Smooth muscle cell (in vitro differentiated cells): Measurements from ENCODE around the gene MRPL27. TPM values are rescaled to one million over a fixed set of nuclear protein-coding genes. Genes with fewer than 3 reads are reported as not detected.
A peak's percentile ranks its signal among the peaks of the same experiment; 100 is the strongest.

Experiments used
- DNase-seq: peaks from one replicate; lab custom pipeline; 2025; ENCODE audit not compliant: unreplicated experiment; lab: John Stamatoyannopoulos, UW
- H2AFZ ChIP-seq: fragments of 200-600 bp; sonication (generic); 2 replicates; pipeline ENCODE4 v1.6.0; 2016; ENCODE audit warnings: antibody characterized with exemption, low read depth, mild to moderate bottlenecking
- H3F3A ChIP-seq: fragments of 200-600 bp; sonication (generic); 2 replicates; pipeline ENCODE4 v1.6.0; 2017; ENCODE audit warnings: antibody characterized with exemption, low read depth
- H3K27ac ChIP-seq: fragments of 200-600 bp; sonication (generic); 2 replicates; pipeline ENCODE4 v1.5.1; 2016; ENCODE audit warnings: low read depth, mild to moderate bottlenecking
- H3K27me3 ChIP-seq: fragments of 200-600 bp; sonication (generic); 2 replicates; pipeline ENCODE4 v1.6.1; 2016; ENCODE audit warnings: low read depth, mild to moderate bottlenecking
- H3K36me3 ChIP-seq: fragments of 200-600 bp; sonication (generic); 2 replicates; pipeline ENCODE4 v1.5.1; 2016; ENCODE audit warnings: low read depth
- H3K4me1 ChIP-seq: fragments of 200-600 bp; sonication (generic); 2 replicates; pipeline ENCODE4 v1.5.1; 2016; ENCODE audit warnings: low read depth
- H3K4me2 ChIP-seq: fragments of 200-600 bp; sonication (generic); 2 replicates; pipeline ENCODE4 v1.6.0; 2016; ENCODE audit warnings: mild to moderate bottlenecking
- H3K4me3 ChIP-seq: fragments of 200-600 bp; sonication (generic); 2 replicates; pipeline ENCODE4 v1.5.1; 2016; ENCODE audit warnings: mild to moderate bottlenecking
- H3K79me2 ChIP-seq: fragments of 200-600 bp; sonication (generic); 2 replicates; pipeline ENCODE4 v1.6.0; 2016; ENCODE audit warnings: low read depth, mild to moderate bottlenecking
- H3K9ac ChIP-seq: fragments of 200-600 bp; sonication (generic); 2 replicates; pipeline ENCODE4 v1.6.0; 2016; ENCODE audit warnings: low read depth
- H3K9me3 ChIP-seq: fragments of 200-600 bp; sonication (generic); replicated peaks from 2 replicates; pipeline ENCODE4 v1.5.1; 2016; ENCODE audit warnings: low read depth
- H4K20me1 ChIP-seq: fragments of 200-600 bp; sonication (generic); 2 replicates; pipeline ENCODE4 v1.6.0; 2016; ENCODE audit warnings: low read depth
- CTCF ChIP-seq: fragments of 200-600 bp; sonication (generic); IDR thresholded peaks from 2 replicates; pipeline ENCODE4 v1.5.1; 2017; ENCODE audit warnings: borderline replicate concordance, mild to moderate bottlenecking, antibody characterized with exemption; ENCODE audit not compliant: insufficient read depth, poor library complexity, severe bottlenecking
- WGBS: methylation state at CpG from one replicate; pipeline ENCODE4 v1.1.7; 2016; ENCODE audit warnings: low lambda C conversion rate; 5-methylcytosine and 5-hydroxymethylcytosine counted together
- polyA plus RNA-seq: library from polyadenylated mRNA; unstranded; fragments of >200 nt; fragmentation: Nextera tagmentation; extraction: Ambion mirVana; gene quantifications from 2 replicates; pipeline ENCODE4 v1.2.1, GENCODE V29; 2016
- total RNA-seq: library from RNA; depleted of rRNA; stranded (reverse); fragments of >200 nt; gene quantifications from 2 replicates; pipeline ENCODE4 v1.2.3, GENCODE V29; 2014

The MRPL27 gene
- total and polyA plus RNA-seq, 2 experiments from 2014 or later, result 62.8 to 138 TPM

DNA sequence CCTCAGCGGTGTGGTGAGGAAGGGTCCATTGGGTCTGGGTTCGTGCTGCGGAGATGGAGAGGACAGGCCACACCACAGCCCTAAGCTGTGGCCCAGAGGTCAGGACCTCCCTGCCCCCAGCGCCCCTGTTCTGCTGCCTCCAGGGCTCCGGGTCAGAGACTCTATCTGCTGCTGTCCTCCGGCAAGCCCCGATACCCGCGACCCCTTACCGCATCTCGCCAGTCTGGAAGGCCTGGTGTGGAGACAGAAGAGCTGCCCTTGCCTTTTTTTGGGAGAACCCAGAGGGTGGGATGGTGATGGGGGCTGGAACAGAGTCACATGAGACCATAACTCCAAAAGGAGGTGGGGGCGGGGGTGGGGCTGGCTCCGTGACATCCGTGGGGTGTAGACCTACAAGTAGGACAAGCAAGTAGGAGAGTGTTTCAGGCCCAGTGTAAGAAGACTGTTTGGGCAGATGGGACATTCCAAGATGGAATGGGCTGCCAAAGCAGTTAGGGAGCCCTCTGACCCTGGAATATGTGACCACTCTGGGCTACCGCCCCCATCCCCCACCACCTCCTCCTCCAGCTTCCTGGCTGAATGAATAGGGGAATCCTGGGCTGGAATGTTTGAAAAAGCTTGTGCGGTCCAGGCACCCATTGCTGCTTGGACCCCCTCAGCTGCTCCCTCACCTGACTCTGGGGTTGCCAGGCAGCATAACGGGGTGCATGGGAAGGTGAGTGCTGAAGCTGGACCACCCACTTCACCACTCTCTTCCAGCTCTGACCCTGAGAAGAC is 25.7 kb downstream of the MRPL27 start:
- H4K20me1 ChIP-seq, result peaks cover 47% of the 10 kb centered on the region
- H3K4me3 ChIP-seq, result peak overlapping the region; percentile 91
- no peak for TF ChIP-seq CTCF
- H3K4me2 ChIP-seq, result peak overlapping the region; percentile 98
- H3F3A ChIP-seq, result no peaks in the 10 kb centered on the region
- H3K79me2 ChIP-seq, result peaks cover 34% of the 10 kb centered on the region
- 23% methylated on average over 17 of the region's 17 CpGs for WGBS
- H3K9ac ChIP-seq, result peak overlapping the region; percentile 79
- no peak for DNase-seq
- no peaks in the 10 kb centered on the region for H3K9me3 ChIP-seq
- H2AFZ ChIP-seq, result no peak overlapping the region
- H3K27me3 ChIP-seq, result no peaks in the 10 kb centered on the region
- H3K27ac ChIP-seq, result no peak overlapping the region
- H3K36me3 ChIP-seq, result no peaks in the 10 kb centered on the region
- peaks cover 16% of the 10 kb centered on the region for H3K4me1 ChIP-seq

GRCh38 chr17:50346313-50347116 is 26.5 kb downstream of the MRPL27 start:
- Histone ChIP-seq H3K79me2 (peaks cover 34% of the 10 kb centered on the region), H2AFZ (no peak overlapping the region), H3K4me3 (peak overlapping the region; percentile 91), H3K9ac (peak overlapping the region; percentile 79), H3K4me2 (peak overlapping the region; percentile 98), H3K9me3 (no peaks in the 10 kb centered on the region), H4K20me1 (peaks cover 39% of the 10 kb centered on the region), H3K27ac (no peak overlapping the region), H3K4me1 (peaks cover 16% of the 10 kb centered on the region), H3F3A (no peaks in the 10 kb centered on the region), H3K36me3 (no peaks in the 10 kb centered on the region), H3K27me3 (no peaks in the 10 kb centered on the region)
- TF ChIP-seq CTCF, result no peak
- peak; percentile 32 for DNase-seq
- WGBS, result 6% methylated on average over 24 of the region's 57 CpGs

DNA sequence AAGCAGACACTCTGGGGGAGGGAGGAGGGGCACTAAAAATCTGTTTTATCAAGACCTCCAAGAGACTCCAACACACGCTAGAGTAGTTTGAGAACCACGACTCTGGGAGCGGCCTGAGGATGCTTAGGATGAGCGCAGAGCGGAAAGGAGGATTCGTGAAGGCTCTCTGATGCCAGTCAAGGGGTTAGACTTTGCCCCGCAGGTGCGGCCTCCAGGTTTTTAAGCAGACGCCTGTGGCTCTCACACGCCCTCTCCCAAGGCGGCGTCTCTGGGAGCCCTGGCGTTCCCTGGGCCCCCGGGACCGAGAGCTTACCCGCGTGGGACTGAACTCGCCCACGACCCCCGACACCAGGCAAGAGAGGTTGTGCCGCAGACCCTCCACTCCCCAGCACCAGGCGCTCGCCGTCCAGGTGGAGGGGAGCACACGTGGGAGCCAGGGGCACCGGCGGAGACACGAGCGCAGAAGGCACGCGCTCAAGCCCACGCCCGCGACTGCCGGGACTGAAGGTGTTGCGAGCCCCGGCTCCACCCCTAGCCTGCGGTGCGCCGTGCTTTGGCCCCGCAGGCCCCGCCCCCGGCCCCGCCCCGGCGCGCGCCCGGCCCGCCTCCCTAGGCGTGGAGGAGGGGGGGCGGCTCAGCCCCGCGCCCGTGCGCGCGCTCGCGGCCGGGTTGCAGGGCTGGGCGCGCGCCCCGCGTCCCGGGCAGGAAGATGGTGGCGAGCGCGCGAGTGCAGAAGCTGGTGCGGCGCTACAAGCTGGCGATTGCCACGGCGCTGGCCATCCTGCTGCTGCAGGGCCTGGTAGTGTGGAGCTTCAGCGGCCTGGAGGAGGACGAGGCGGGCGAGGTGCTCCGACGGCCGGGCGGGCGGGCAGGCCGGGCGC is 27.3 kb downstream of the MRPL27 start, which contains the start of gene XYLT2:
XYLT2 (plus strand) TSS at position 695 of the 881 bp plus-strand sequence; CDS start at position 710, 15 bp downstream.
- TF ChIP-seq CTCF, result no peak
- peaks cover 16% of the 10 kb centered on the region for H3K4me1 ChIP-seq
- H4K20me1 ChIP-seq, result peaks cover 31% of the 10 kb centered on the region
- H2AFZ ChIP-seq, result no peak within 1 kb of the TSS
- peak within 1 kb of the TSS; percentile 91 for H3K4me3 ChIP-seq
- H3K27me3 ChIP-seq, result no peaks in the 10 kb centered on the region
- no peaks in the 10 kb centered on the region for H3K36me3 ChIP-seq
- H3K27ac ChIP-seq, result no peak within 1 kb of the TSS
- no peaks in the 10 kb centered on the region for H3K9me3 ChIP-seq
- 8% methylated on average over 40 of the region's 87 CpGs for WGBS
- peaks cover 34% of the 10 kb centered on the region for H3K79me2 ChIP-seq
- H3K4me2 ChIP-seq, result peak within 1 kb of the TSS; percentile 98
- no peaks in the 10 kb centered on the region for H3F3A ChIP-seq
- no peak for DNase-seq
- H3K9ac ChIP-seq, result peak within 1 kb of the TSS; percentile 79
